K562 (cell line): Measurements from ENCODE around the gene TYROBP. TPM values are rescaled to one million over a fixed set of nuclear protein-coding genes. Genes with fewer than 3 reads are reported as not detected.

Source experiments
- ATAC-seq: fragments of 200-7000 bp; cut with Tn5 transposase; 3 replicates; pipeline ENCODE4 v1.9.1; 2020; ENCODE audit warnings: moderate library complexity
- BruUV-seq: library from RNA; stranded (reverse); fragments of 400-500 nt; replicated peaks from 2 replicates; lab custom pipeline; 2021; lab: Mats Ljungman, UMichigan
- CTCF ChIA-PET: fragments of 300-600 bp; formaldehyde crosslinking; extraction: SDS; loops from one replicate; lab custom pipeline; 2021; ENCODE audit warnings: low intra/inter-chr PET ratio; lab: Yijun Ruan, JAX
- POLR2A ChIA-PET: fragments of 300-600, 350-650 bp; sonication (Branson Sonifier 250); formaldehyde crosslinking; extraction: SDS; loops from one replicate; lab custom pipeline; 2021; ENCODE audit warnings: antibody characterized with exemption, inconsistent platforms; lab: Yijun Ruan, JAX
- DNase-seq, 4 experiments: peaks; one replicate each; pipeline versions ENCODE4 v3.0.0 to v3.0.0-alpha.2; 2011 to 2018; ENCODE audit warnings: low spot score in 3 of 4, mixed read lengths in 3 of 4; ENCODE audit errors: extremely low read depth in 1 of 4
- FAIRE-seq: peaks from 2 replicates; lab custom pipeline; 2011; peaks lifted over from hg19 to GRCh38; lab: Jason Lieb, UNC
- H2AFZ ChIP-seq: 2 replicates; pipeline ENCODE4 v1.6.0; 2011; ENCODE audit warnings: low read depth, low read length, control low read depth, inconsistent platforms
- H3K27ac ChIP-seq: fragments of 200-600 bp; 3 replicates; pipeline ENCODE4 v1.8.0; 2011; ENCODE audit warnings: low read depth, mild to moderate bottlenecking, control low read depth, inconsistent platforms, low read length, moderate library complexity, mixed read lengths; ENCODE audit errors: extremely low read depth
- H3K27me3 ChIP-seq, 2 experiments: fragments of 300-600 bp in 1 of 2; 2 replicates in 1 of 2; 3 replicates in 1 of 2; pipeline versions ENCODE4 v1.6.0 to v1.8.0; 2011; ENCODE audit warnings: inconsistent platforms in 2 of 2, low read length in 2 of 2, mild to moderate bottlenecking in 1 of 2, mixed read lengths in 1 of 2, moderate library complexity in 1 of 2; ENCODE audit not compliant: control insufficient read depth in 2 of 2, insufficient read depth in 2 of 2
- H3K36me3 ChIP-seq: fragments of 300-600 bp; 3 replicates; pipeline ENCODE4 v1.8.0; 2011; ENCODE audit warnings: mild to moderate bottlenecking, low read length, inconsistent platforms; ENCODE audit not compliant: control insufficient read depth, insufficient read depth
- H3K4me1 ChIP-seq, 2 experiments: fragments of 200-600 bp in 1 of 2; replicated peaks in 1 of 2; 2 replicates in 1 of 2; 3 replicates in 1 of 2; pipeline versions ENCODE4 v1.5.1 to v1.8.0; 2011; ENCODE audit warnings: inconsistent platforms in 2 of 2, low read length in 2 of 2, mild to moderate bottlenecking in 1 of 2, mixed read lengths in 1 of 2, moderate library complexity in 1 of 2; ENCODE audit not compliant: control insufficient read depth in 2 of 2, insufficient read depth in 2 of 2
- H3K4me2 ChIP-seq: 2 replicates; pipeline ENCODE4 v1.6.1; 2011; ENCODE audit warnings: low read length, control low read depth, inconsistent platforms, mixed read lengths; ENCODE audit not compliant: insufficient read depth
- H3K4me3 ChIP-seq: fragments of 200-600 bp; sonication (generic), shearing (Covaris generic); 2 replicates; pipeline ENCODE4 v1.5.1; 2016; ENCODE audit warnings: control low read depth, inconsistent platforms
- H3K79me2 ChIP-seq: fragments of 200-600 bp; 3 replicates; pipeline ENCODE4 v1.8.0; 2011; ENCODE audit warnings: low read length, inconsistent platforms; ENCODE audit not compliant: control insufficient read depth, insufficient read depth
- H3K9ac ChIP-seq, 2 experiments: 2 replicates each; pipeline versions ENCODE4 v1.6.0 to v1.6.1; 2011; ENCODE audit warnings: low read depth in 2 of 2, low read length in 2 of 2, control low read depth in 1 of 2, inconsistent platforms in 1 of 2, mild to moderate bottlenecking in 1 of 2, mixed read lengths in 1 of 2; ENCODE audit not compliant: insufficient read depth in 1 of 2
- H3K9me1 ChIP-seq: one replicate; pipeline ENCODE4 v1.6.0; 2011; ENCODE audit warnings: inconsistent platforms, mild to moderate bottlenecking, low read length, moderate library complexity; ENCODE audit not compliant: control insufficient read depth, insufficient read depth
- H3K9me3 ChIP-seq: replicated peaks from 2 replicates; pipeline ENCODE4 v1.5.1; 2011; ENCODE audit warnings: low read depth, low read length, inconsistent platforms; ENCODE audit not compliant: control insufficient read depth, insufficient read depth
- H4K20me1 ChIP-seq: replicated peaks from 2 replicates; pipeline ENCODE4 v1.6.1; 2011; ENCODE audit warnings: low read length, inconsistent platforms, mixed read lengths; ENCODE audit not compliant: control insufficient read depth, insufficient read depth
- EGR1 ChIP-seq: fragments of 450-650 bp; conservative IDR thresholded peaks from 2 replicates; pipeline ENCODE4 v1.6.1; 2017; ENCODE audit warnings: mild to moderate bottlenecking
- NR2F6 ChIP-seq: fragments of 450-650 bp; formaldehyde crosslinking; IDR thresholded peaks from 2 replicates; pipeline ENCODE4 v1.4.0; 2020; ENCODE audit warnings: mild to moderate bottlenecking
- TGIF2 ChIP-seq: sonication (generic); formaldehyde crosslinking; IDR thresholded peaks from 2 replicates; pipeline ENCODE4 v1.8.1; 2022; ENCODE audit warnings: mild to moderate bottlenecking, missing genetic modification reagents, moderate library complexity
- WGBS: fragments of 100-300 bp; shearing (Covaris generic); methylation state at CpG from one replicate; pipeline ENCODE4 v1.1.6; 2016; ENCODE audit warnings: low coverage, mixed read lengths; ENCODE audit not compliant: insufficient coverage; ENCODE audit errors: missing lambda C conversion rate; 5-methylcytosine and 5-hydroxymethylcytosine counted together
- in situ Hi-C: fragments of 300-500 bp; cut with MboI; formaldehyde crosslinking; loops from 4 replicates; pipeline ENCODE4 v1.15.0; 2018; ENCODE audit warnings: inconsistent platforms, mixed read lengths
- intact Hi-C: fragments of 100-400 bp; cut with micrococcal nuclease; formaldehyde crosslinking; loops from 2 replicates; pipeline ENCODE4 v1.14.2; 2022
- polyA plus RNA-seq, 8 experiments: library from polyadenylated mRNA; depleted of rRNA in 4 of 8; stranded (reverse) in 5 of 8; unstranded in 3 of 8; fragments of >200 nt; fragmentation: Nextera tagmentation in 2 of 8; fragmentation: Illumina TruSeq in 1 of 8; extraction: Ambion mirVana in 2 of 8; extraction: Trizol in 1 of 8; gene quantifications; 2 replicates each; pipeline versions ENCODE4 v1.2.1 to v1.2.3, GENCODE V29; 2011 to 2014; ENCODE audit warnings: inconsistent platforms in 1 of 8, missing spikeins in 1 of 8
- total RNA-seq, 7 experiments: library from RNA; depleted of rRNA in 6 of 7; stranded (reverse); fragments of >200 nt in 6 of 7; fragmentation: Illumina TruSeq in 2 of 7; extraction: Trizol in 2 of 7; gene quantifications; 2 replicates each; pipeline versions ENCODE4 v1.2.1 to v1.2.3, GENCODE V29; 2011 to 2021; ENCODE audit warnings: low replicate concordance in 1 of 7
- TF ChIP-seq, protein P1 (sequence below): fragments of 250-450 bp; sonication (Bioruptor Pico); IDR thresholded peaks from 2 replicates; pipeline ENCODE4 v1.4.0; 2020

The TYROBP gene
- total and polyA plus RNA-seq, 9 of the 15 experiments (the other 6 are each of a cell fraction or from before 2014, with no cell fraction given) = 0.72 to 8.2 (median 2.4) TPM

DNA sequence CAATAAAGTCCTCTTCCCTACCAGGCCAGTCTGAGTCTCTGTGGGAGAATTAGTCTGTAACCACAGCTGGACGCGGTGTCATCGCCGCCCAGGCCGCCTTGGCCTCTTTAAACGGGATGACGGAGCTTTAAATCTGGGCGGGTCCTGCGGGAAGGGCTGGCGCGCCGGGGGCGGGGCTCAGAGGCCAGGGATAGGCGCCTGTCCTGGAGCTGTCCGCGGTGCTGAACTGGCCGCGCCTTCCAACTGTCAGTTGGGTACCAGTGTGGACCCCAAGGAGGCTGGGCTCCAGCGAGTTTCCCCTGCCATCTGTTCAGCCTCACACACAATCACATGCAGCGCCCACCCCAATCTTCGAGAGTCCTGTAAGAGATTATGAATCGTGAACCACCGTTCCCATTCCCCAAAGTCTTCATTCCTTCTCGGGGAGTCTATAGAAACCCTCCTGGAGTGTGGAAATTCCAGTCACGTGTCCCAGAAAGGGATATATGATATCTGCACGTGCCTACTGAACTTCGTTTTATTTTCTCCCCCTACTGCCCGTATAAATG, 28.3 kb downstream of the TYROBP start (continued):
- peak; percentile 92; the same call in 1 of the 2 replicates for TF ChIP-seq TGIF2 (CRISPR knock-in tag)
- TF ChIP-seq NR2F6 (CRISPR knock-in tag) = no peak
- TF ChIP-seq, all 486 proteins: peak for 124

DNA sequence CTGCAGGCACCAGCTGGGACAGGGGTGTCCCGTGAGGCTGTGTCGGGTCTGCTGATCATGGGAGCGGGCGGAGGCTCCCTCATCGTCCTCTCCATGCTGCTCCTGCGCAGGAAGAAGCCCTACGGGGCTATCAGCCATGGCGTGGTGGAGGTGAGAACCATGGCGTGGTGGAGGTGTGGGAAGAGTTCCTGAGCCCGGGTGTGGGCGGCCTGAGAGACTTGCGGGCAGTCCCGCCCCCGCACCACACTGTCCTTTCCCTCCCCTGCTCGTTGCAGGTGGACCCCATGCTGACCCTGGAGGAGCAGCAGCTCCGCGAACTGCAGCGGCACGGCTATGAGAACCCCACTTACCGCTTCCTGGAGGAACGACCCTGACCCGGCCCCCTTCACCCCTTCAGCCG, 29.0 kb downstream of the TYROBP start:
- BruUV-seq = no TSS peak
- Histone ChIP-seq H3K4me2 (no peak overlapping the region), H3K9me1 (no peaks in the 10 kb centered on the region), H3K9me3 (no peaks in the 10 kb centered on the region), H3K36me3 (no peaks in the 10 kb centered on the region), H4K20me1 (peaks cover 13% of the 10 kb centered on the region; the same call in 1 of the 2 replicates), H3K9ac (no peak overlapping the region; a peak in 1 of 4 replicates), H3K27ac (no peak overlapping the region), H3K27me3 (peaks cover 13 to 32% of the 10 kb centered on the region in 2 experiments; a peak in 4 of 5 replicates), H3K4me3 (no peak overlapping the region), H3K79me2 (no peaks in the 10 kb centered on the region), H3K4me1 (peaks cover 8 to 18% of the 10 kb centered on the region in 2 experiments; a peak in 4 of 5 replicates), H2AFZ (no peak overlapping the region)
- 7% methylated on average over 19 of the region's 23 CpGs for WGBS
- intact Hi-C loops (no loop called here), in situ Hi-C loops (no loop called here)
- CTCF ChIA-PET = no interaction called here
- TF ChIP-seq EGR1 = peak; percentile 82
- TF ChIP-seq, protein P1, sequence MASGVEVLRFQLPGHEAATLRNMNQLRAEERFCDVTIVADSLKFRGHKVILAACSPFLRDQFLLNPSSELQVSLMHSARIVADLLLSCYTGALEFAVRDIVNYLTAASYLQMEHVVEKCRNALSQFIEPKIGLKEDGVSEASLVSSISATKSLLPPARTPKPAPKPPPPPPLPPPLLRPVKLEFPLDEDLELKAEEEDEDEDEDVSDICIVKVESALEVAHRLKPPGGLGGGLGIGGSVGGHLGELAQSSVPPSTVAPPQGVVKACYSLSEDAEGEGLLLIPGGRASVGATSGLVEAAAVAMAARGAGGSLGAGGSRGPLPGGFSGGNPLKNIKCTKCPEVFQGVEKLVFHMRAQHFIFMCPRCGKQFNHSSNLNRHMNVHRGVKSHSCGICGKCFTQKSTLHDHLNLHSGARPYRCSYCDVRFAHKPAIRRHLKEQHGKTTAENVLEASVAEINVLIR (CRISPR knock-in tag) = no peak
- no peak for FAIRE-seq
- ATAC-seq = peak; percentile 26; the same call in 2 of the 3 replicates
- DNase-seq = peak in 1 of 4 experiments; percentile 43
- POLR2A ChIA-PET = interaction anchor here (1.1 to 1.4 kb wide), 2 partner anchors 9 to 16 kb away, joined by 5 to 9 read pairs; no protein-coding TSS in a partner anchor
